GM21529 (cell line): ENCODE data around the gene SLC4A3.

Experiments
- ATAC-seq: cut with Tn5 transposase; IDR thresholded peaks from one replicate; pipeline ENCODE4 v1.9.1; 2021; ENCODE audit not compliant: unreplicated experiment

Gene SLC4A3

GRCh38 chr2:219627103-219628100, at the start of gene SLC4A3:
Gene SLC4A3 (plus strand): TSS chr2:219627630. CDS start chr2:219627993, 363 bp downstream.
- no peak for ATAC-seq

GRCh38 chr2:219578811-219579613, 48.4 kb upstream of the SLC4A3 start:
- no peak for ATAC-seq

GRCh38 chr2:219581346-219581745, 46.1 kb upstream of the SLC4A3 start:
- no peak for ATAC-seq

DNA sequence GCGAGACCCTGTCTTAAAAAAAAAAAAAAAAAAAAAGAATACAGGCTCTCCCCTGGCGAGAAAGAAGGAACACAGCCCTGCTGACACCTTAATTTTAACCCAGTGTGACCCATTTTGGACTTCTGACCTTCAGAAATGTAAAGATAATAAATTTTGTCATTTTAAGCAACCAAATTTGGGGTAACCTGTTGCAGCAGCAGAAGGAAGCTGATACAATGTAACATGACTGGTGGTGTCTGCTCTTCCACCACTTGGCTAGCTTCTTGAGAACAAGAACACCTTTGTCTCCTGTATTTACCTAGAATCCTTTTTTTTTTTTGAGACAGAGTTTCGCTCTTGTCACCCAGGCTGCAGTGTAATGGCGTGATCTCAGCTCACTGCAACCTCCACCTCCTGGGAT, 36.3 kb upstream of the SLC4A3 start:
- ATAC-seq: no peak

DNA sequence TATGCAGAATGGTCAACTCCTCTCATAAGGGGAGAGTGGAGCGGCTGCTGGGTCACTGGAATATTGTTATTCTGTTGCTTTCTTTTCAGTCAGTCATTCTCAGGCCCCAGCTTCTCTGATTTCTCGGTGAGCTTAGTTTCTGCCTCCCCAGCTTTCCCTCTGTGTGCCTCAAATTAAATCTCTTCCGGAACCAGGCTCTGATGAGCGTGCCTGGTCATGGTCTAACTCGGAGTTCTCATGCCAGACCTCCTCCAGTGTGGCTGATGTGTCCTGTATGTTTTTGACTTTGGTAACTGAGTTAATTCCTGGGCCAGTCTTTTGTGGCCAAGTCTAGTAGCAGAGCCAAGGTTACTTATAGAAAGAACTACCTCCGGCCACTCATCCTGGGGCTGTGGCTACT, 34.7 kb upstream of the SLC4A3 start:
- no peak for ATAC-seq

- no peak for ATAC-seq
These were observed 34.3 kb upstream of the SLC4A3 start for GRCh38 chr2:219593154-219593553.

GRCh38 chr2:219595256-219595655, 32.2 kb upstream of the SLC4A3 start:
- no peak for ATAC-seq

DNA sequence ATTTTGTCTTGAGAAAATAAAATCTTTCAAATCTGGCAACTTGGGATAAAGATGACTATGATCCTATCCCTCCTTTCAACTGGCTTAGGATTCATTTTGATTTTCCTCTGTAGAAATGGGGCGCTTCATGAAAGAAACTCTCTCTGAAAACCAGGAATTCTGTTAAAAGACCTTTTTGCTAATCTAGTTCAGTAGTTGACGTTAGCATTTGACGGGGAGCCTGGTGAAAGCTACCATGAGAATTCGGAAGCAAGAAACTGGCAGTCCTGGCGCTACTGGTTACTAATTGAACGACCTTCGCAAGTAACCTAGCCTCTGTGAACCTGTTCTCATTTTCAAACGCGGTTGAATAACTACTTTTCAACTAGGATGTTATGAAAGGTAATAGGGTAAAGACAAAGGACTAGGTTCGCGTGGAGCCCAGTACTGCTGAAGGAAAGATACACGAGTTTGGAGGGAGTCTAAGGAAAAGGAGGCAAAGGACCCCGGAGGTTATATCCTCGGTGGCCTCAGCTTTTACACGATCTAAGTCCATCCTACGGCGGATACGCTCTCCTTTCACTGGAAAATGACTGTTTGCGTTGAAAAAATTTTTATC, 30.4 kb upstream of the SLC4A3 start:
- ATAC-seq: no peak

- peak; percentile 92 for ATAC-seq
These were observed 29.7 kb upstream of the SLC4A3 start, which contains the start of gene STK11IP for GRCh38 chr2:219597552-219598307. Gene STK11IP (plus strand): TSS chr2:219597857. CDS start chr2:219598120, 263 bp downstream.

DNA sequence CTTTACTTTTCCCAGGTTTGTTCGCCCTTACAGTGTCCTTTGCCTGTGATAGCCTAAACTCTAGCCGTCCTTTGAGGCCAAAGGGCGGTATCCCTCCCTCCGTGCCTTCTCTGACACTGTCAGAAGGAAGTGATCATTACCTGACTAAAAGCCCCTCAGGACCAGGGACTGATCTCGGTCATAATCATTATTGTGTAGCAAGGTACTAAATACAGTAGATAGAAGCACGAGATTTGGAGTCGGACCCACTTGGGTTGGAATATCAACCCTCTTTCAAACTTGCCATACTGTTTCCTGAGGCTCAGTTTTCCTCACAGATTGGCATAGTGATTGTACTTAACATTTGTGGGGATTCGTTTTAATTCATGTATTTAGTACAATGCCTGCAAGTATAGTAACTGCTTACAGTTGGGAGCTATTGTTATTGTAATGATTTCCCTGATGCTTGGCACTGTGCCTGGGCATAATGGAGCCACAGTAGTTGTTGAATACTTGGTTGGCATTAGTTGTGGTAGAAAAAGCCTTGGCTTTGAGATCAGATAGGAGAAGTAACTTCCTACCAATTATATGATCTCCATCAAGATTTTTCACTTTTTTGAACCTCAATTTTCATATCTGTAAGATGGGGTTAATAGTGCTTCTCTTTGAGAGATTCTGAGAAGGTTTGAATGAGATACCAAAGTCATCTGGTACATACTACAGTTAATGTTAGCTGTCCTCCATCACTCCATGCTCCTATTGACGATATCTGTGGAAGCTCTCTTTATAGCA, 28.9 kb upstream of the SLC4A3 start:
- no peak for ATAC-seq

GRCh38 chr2:219603771-219604170, 23.7 kb upstream of the SLC4A3 start:
- ATAC-seq: no peak

- ATAC-seq: no peak
These were observed 21.8 kb upstream of the SLC4A3 start for GRCh38 chr2:219605607-219605954.

GRCh38 chr2:219607931-219608330, 19.5 kb upstream of the SLC4A3 start:
- no peak for ATAC-seq

GRCh38 chr2:219608399-219608964, 18.9 kb upstream of the SLC4A3 start:
- ATAC-seq: no peak

DNA sequence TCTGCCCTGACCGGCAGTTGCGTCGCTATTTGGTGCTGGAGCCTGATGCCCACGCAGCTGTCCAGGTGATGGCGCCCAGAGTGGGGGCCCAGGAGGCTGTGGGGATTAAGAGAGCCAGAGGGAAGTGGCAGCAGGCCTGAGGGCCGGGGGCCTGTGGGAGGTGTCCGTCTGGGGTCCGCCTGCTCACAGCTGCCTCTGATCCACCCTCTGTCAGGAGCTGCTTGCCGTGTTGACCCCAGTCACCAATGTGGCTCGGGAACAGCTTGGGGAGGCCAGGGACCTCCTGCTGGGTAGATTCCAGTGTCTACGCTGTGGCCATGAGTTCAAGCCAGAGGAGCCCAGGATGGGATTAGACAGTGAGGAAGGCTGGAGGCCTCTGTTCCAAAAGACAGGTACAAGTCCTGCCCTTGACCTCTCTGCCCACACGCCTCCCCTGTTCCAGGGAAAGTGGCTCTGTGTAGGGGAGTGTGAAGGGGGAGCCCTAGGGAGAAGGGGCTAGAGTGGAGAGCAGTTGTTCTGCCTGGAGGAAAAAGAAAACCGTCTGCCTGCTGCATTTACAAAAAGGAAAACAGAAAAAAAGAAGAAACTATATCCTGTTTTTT, 18.2 kb upstream of the SLC4A3 start:
- no peak for ATAC-seq

DNA sequence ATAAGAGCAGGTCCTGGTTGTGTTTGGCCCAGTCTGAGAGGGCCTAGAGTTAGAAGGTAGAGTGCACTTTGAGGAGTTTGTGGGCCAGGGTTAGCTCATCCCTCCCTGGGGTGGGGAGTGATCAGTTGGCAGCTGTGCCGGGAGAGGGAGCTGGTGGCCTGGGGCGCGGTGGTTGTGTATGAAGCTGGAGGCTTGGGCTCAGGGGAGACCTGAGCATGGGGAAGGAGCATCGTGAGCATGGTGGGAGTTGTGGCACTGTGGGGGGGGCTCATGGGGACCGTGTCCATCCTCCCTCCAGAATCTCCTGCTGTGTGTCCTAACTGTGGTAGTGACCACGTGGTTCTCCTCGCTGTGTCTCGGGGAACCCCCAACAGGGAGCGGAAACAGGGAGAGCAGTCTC, 16.1 kb upstream of the SLC4A3 start:
- no peak for ATAC-seq

DNA sequence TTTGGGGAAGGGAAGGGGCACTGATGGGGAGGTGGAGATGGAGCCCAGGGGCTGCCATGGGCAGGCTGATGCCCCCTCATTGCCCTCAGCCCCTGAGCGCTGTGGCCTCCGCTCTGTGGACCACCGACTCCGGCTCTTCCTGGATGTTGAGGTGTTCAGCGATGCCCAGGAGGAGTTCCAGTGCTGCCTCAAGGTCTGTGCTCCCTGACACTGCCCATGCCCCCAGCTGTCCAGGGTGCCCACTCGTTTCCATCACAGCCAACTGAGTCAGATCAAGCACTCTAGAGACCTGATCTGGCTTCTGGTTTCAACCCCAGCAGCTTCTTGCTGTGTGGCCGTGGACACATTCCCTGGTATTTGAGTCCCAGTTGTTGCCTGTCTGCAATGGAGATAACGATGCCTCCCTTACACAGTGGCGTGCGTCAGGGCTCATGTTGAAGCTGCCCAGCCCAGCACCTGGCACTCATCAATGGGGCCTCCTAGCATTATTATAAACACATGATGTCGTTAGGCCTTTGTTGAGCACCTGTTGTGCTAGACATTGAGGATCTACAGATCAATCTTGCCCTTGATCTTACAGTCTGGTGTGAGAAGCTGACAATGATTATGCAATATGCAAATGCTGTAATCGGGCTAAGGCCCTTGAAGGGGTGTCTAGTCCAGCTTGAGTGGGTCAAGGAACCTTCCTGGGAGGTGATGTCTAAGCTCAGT, 15.4 kb upstream of the SLC4A3 start:
- ATAC-seq: no peak

- ATAC-seq: no peak
These were observed 14.7 kb upstream of the SLC4A3 start for GRCh38 chr2:219612577-219613286.
